NCI-H526 (cell line): ENCODE measurements around the gene C10orf62.
A peak's percentile ranks its signal among the peaks of the same experiment; 100 is the strongest.
"Not testable (repeated sequence)": the region's sequence is repeated elsewhere in the genome, so short reads cannot be mapped to it uniquely, and the experiment has no call there.

ENCODE experiments used
- DNase-seq, 2 experiments: peaks; one replicate each; lab custom pipeline; 2025; lab: John Stamatoyannopoulos, UW

The C10orf62 gene

GRCh38 chr10:97564776-97565175, 24.7 kb upstream of the C10orf62 start:
- DNase-seq = no peak

GRCh38 chr10:97566336-97566996, 23.1 kb upstream of the C10orf62 start:
- no peak for DNase-seq

GRCh38 chr10:97567891-97568290, 21.6 kb upstream of the C10orf62 start:
- no peak for DNase-seq

- no peak for DNase-seq
Observed at GRCh38 chr10:97570146-97570788, 19.3 kb upstream of the C10orf62 start.

- DNase-seq = no peak
Observed at GRCh38 chr10:97570789-97571471, 18.6 kb upstream of the C10orf62 start.

- no peak for DNase-seq
Observed at GRCh38 chr10:97571622-97572021, 17.9 kb upstream of the C10orf62 start.

GRCh38 chr10:97572214-97572989, 17.1 kb upstream of the C10orf62 start, which contains the start of gene ANKRD2:
TSS of gene ANKRD2 (plus strand) at chr10:97572779. CDS start at chr10:97572789, 10 bp downstream.
- DNase-seq = peak in 1 of 2 experiments; percentile 50

GRCh38 chr10:97573021-97573420, 16.5 kb upstream of the C10orf62 start:
- no peak for DNase-seq

GRCh38 chr10:97573672-97574071, 15.8 kb upstream of the C10orf62 start:
- DNase-seq = no peak

GRCh38 chr10:97574374-97575126, 15.0 kb upstream of the C10orf62 start:
- no peak for DNase-seq

- DNase-seq = no peak
Observed at GRCh38 chr10:97575127-97575668, 14.3 kb upstream of the C10orf62 start.

GRCh38 chr10:97576487-97576886, 13.0 kb upstream of the C10orf62 start:
- DNase-seq = not testable (repeated sequence)

- no peak for DNase-seq
Observed at GRCh38 chr10:97577701-97578100, 11.8 kb upstream of the C10orf62 start.

GRCh38 chr10:97578171-97578844, 11.2 kb upstream of the C10orf62 start:
- no peak for DNase-seq

GRCh38 chr10:97580421-97581367, 8.8 kb upstream of the C10orf62 start:
- no peak for DNase-seq

- no peak for DNase-seq
Observed at GRCh38 chr10:97582169-97582568, 7.4 kb upstream of the C10orf62 start.

- no peak for DNase-seq
Observed at GRCh38 chr10:97583476-97583875, 6.0 kb upstream of the C10orf62 start.

GRCh38 chr10:97584060-97584797, 5.3 kb upstream of the C10orf62 start, which contains the start of gene HOGA1:
TSS of gene HOGA1 (plus strand) at chr10:97584389. CDS start at chr10:97584704, 315 bp downstream.
- DNase-seq = peak in 1 of 2 experiments; percentile 21
